ENCODE data around the gene PPP3CA. TPM values are rescaled to one million over a fixed set of nuclear protein-coding genes. Genes with fewer than 3 reads are reported as not detected.

Gene PPP3CA
- total and polyA plus RNA-seq, 2 of the 13 experiments (the other 11 are each of a cell fraction or from before 2014, with no cell fraction given) = 4.8 to 13.2 TPM

- 71% methylated on average over 4 of the region's 4 CpGs for WGBS (ENCODE audit: low lambda C conversion rate)
- ATAC-seq (no peak), FAIRE-seq (no peak), DNase-seq (ENCODE audit: low spot score) (no peak)
- POLR2A ChIA-PET = no interaction called here
- no peak overlapping the region for H3K4me2 ChIP-seq (ENCODE audit: low read depth, low read length)
- CTCF ChIA-PET (ENCODE audit: low intra/inter-chr PET ratio, low total read pairs) = no interaction called here
- H3K9me3 ChIP-seq (ENCODE audit: low read length) = no peaks in the 10 kb centered on the region
- in situ Hi-C loops (cut with HindIII; ENCODE audit: extremely low pct_ligation_motif_present, low pct_unique_long_range_greater_than_20kb) (no loop called here), intact Hi-C loops (cut with micrococcal nuclease; ENCODE audit: unreplicated experiment) (no loop called here)
- peaks cover 3% of the 10 kb centered on the region for H3K79me2 ChIP-seq (ENCODE audit: insufficient read depth, low read length)
- no peak overlapping the region for H3K4me3 ChIP-seq (replicated peaks in 1 of 3; ENCODE audit: insufficient read depth in 1 of 3, low read depth in 2 of 3, low read length in 3 of 3)
- H2AFZ ChIP-seq (ENCODE audit: low read length) = no peak overlapping the region
- no peaks in the 10 kb centered on the region for H3K36me3 ChIP-seq (replicated peaks in 1 of 2; ENCODE audit: control insufficient read depth in 1 of 2, insufficient read depth in 2 of 2, low read length in 2 of 2)
- no peak overlapping the region for H3K27ac ChIP-seq (ENCODE audit: extremely low read length, insufficient read depth, low read length)
- peaks cover 26% of the 10 kb centered on the region for H3K4me1 ChIP-seq (ENCODE audit: insufficient read depth, low read length)
- H4K20me1 ChIP-seq (ENCODE audit: insufficient read depth, low read length) = no peaks in the 10 kb centered on the region; the same call in 1 of the 2 replicates
- no peaks in the 10 kb centered on the region for H3K27me3 ChIP-seq (ENCODE audit: control insufficient read depth in 1 of 2, insufficient read depth in 2 of 2, low read length in 2 of 2)
- no TSS peak for BruUV-seq (replicated peaks)
- no peak overlapping the region for H3K9ac ChIP-seq (ENCODE audit: insufficient read depth, low read depth, low read length)
- TF ChIP-seq ZNF775 (CRISPR knock-in tag; IDR thresholded peaks at IDR 0.05; ENCODE audit: borderline replicate concordance) (no peak), ZNF354B (CRISPR knock-in tag; IDR thresholded peaks at IDR 0.05) (no peak), SRSF9 (IDR thresholded peaks at IDR 0.05; ENCODE audit: borderline replicate concordance, insufficient read depth, low read depth, low read length, poor library complexity, severe bottlenecking) (no peak), ZNF142 (CRISPR knock-in tag; IDR thresholded peaks at IDR 0.05) (no peak), LCORL (IDR thresholded peaks at IDR 0.05) (no peak), LCORL (CRISPR knock-in tag; IDR thresholded peaks at IDR 0.05) (no peak), PITX1 (CRISPR knock-in tag; IDR thresholded peaks at IDR 0.05) (no peak), TERF1 (CRISPR knock-in tag; IDR thresholded peaks at IDR 0.05) (no peak), KLF13 (CRISPR knock-in tag; IDR thresholded peaks at IDR 0.05) (no peak), ZNF557 (CRISPR knock-in tag; IDR thresholded peaks at IDR 0.05) (no peak), ETS1 (CRISPR knock-in tag; IDR thresholded peaks at IDR 0.05) (no peak), TOE1 (CRISPR knock-in tag; IDR thresholded peaks at IDR 0.05) (no peak)
Observed at GRCh38 chr4:101254776-101255175, 92.5 kb downstream of the PPP3CA start.
